Activated T-cell treated with anti-CD3 and anti-CD28 coated beads, Interleukin-2, amount 50 U/mL, for 72 hours (primary cell): Measurements from ENCODE around the gene MYBBP1A. TPM values are rescaled to one million over a fixed set of nuclear protein-coding genes. Genes with fewer than 3 reads are reported as not detected.

Experiments used
- ATAC-seq, 2 donors: fragments of 150-1000 bp; cut with Tn5 transposase; replicated peaks in 1 of 2; 2 replicates each; pipeline ENCODE4 v1.10.0; 2021; ENCODE audit warnings: moderate library complexity in 2 of 2, mild to moderate bottlenecking in 1 of 2
- DNase-seq, 2 donors: peaks; one replicate each; pipeline ENCODE4 v3.0.0; 2021 to 2022; ENCODE audit warnings: mixed read lengths in 1 of 2
- H3K27ac Mint-ChIP-seq: one replicate; pipeline ENCODE4 v1.8.0; 2022; ENCODE audit warnings: mild to moderate bottlenecking, moderate library complexity, mixed read lengths
- H3K27me3 Mint-ChIP-seq: one replicate; pipeline ENCODE4 v1.8.0; 2022; ENCODE audit warnings: low read depth, mixed read lengths
- H3K36me3 Mint-ChIP-seq, 2 donors: one replicate each; pipeline ENCODE4 v1.8.0; 2022; ENCODE audit warnings: mixed read lengths in 2 of 2, mild to moderate bottlenecking in 1 of 2; ENCODE audit not compliant: insufficient read depth in 2 of 2
- H3K4me1 Mint-ChIP-seq: one replicate; pipeline ENCODE4 v1.8.0; 2022; ENCODE audit warnings: low read depth, mixed read lengths
- H3K4me3 Mint-ChIP-seq, 2 donors: one replicate each; pipeline ENCODE4 v1.8.0; 2022; ENCODE audit warnings: mild to moderate bottlenecking in 2 of 2, mixed read lengths in 2 of 2, moderate library complexity in 2 of 2
- H3K9me3 Mint-ChIP-seq, 2 donors: one replicate each; pipeline ENCODE4 v1.8.0; 2022; ENCODE audit warnings: mixed read lengths in 2 of 2
- total RNA-seq, 2 donors: library from RNA; stranded (reverse); gene quantifications; one replicate each; pipeline ENCODE4 v1.2.3, GENCODE V29; 2022

MYBBP1A gene
- total RNA-seq, 2 donors from 2014 or later, result 44.5 to 55.7 TPM

- H3K4me1 Mint-ChIP-seq, result no peaks in the 10 kb centered on the region
- H3K4me3 Mint-ChIP-seq, result no peak overlapping the region
- no peak for DNase-seq
- no peak overlapping the region for H3K27ac Mint-ChIP-seq
- ATAC-seq, result peak in 1 of 2 donors; percentile 13
- no peaks in the 10 kb centered on the region for H3K9me3 Mint-ChIP-seq
- H3K27me3 Mint-ChIP-seq, result peaks cover 7% of the 10 kb centered on the region
- no peaks in the 10 kb centered on the region for H3K36me3 Mint-ChIP-seq
Measured at GRCh38 chr17:4532860-4533522, 22.2 kb downstream of the MYBBP1A start.

- Mint-ChIP-seq H3K27ac (no peak overlapping the region), H3K4me1 (no peaks in the 10 kb centered on the region), H3K27me3 (peaks cover 7% of the 10 kb centered on the region), H3K9me3 (no peaks in the 10 kb centered on the region), H3K4me3 (no peak overlapping the region), H3K36me3 (no peaks in the 10 kb centered on the region)
- no peak for ATAC-seq
- no peak for DNase-seq
Measured at GRCh38 chr17:4531988-4532736, 23.0 kb downstream of the MYBBP1A start.

- Mint-ChIP-seq H3K27ac (no peak overlapping the region), H3K4me1 (no peaks in the 10 kb centered on the region), H3K36me3 (no peaks in the 10 kb centered on the region), H3K27me3 (peaks cover 7% of the 10 kb centered on the region), H3K4me3 (no peak overlapping the region), H3K9me3 (no peaks in the 10 kb centered on the region)
- DNase-seq, result no peak
- ATAC-seq, result peak in 1 of 2 donors; percentile 15
Measured at GRCh38 chr17:4530799-4531730, 24.1 kb downstream of the MYBBP1A start.

- Mint-ChIP-seq H3K36me3 (no peaks in the 10 kb centered on the region), H3K9me3 (no peaks in the 10 kb centered on the region), H3K4me1 (no peaks in the 10 kb centered on the region), H3K27ac (no peak overlapping the region), H3K27me3 (peaks cover 7% of the 10 kb centered on the region), H3K4me3 (no peak overlapping the region)
- ATAC-seq (no peak), DNase-seq (no peak)
Measured at GRCh38 chr17:4529533-4530152, 25.5 kb downstream of the MYBBP1A start.

GRCh38 chr17:4527566-4528125 lies 27.5 kb downstream of the MYBBP1A start:
- no peak overlapping the region for H3K4me3 Mint-ChIP-seq
- no peak overlapping the region for H3K27ac Mint-ChIP-seq
- H3K9me3 Mint-ChIP-seq, result no peaks in the 10 kb centered on the region
- H3K4me1 Mint-ChIP-seq, result no peaks in the 10 kb centered on the region
- peaks cover 7% of the 10 kb centered on the region for H3K27me3 Mint-ChIP-seq
- DNase-seq, result no peak
- no peaks in the 10 kb centered on the region for H3K36me3 Mint-ChIP-seq
- no peak for ATAC-seq

- Mint-ChIP-seq H3K27me3 (peaks cover 5% of the 10 kb centered on the region), H3K27ac (no peak overlapping the region), H3K4me1 (no peaks in the 10 kb centered on the region), H3K9me3 (no peaks in the 10 kb centered on the region), H3K4me3 (no peak overlapping the region), H3K36me3 (no peaks in the 10 kb centered on the region)
- no peak for ATAC-seq
- DNase-seq, result no peak
Measured at GRCh38 chr17:4527134-4527533, 28.1 kb downstream of the MYBBP1A start.

- H3K4me3 Mint-ChIP-seq, result no peak overlapping the region
- no peaks in the 10 kb centered on the region for H3K27me3 Mint-ChIP-seq
- DNase-seq, result no peak
- H3K27ac Mint-ChIP-seq, result no peak overlapping the region
- no peaks in the 10 kb centered on the region for H3K36me3 Mint-ChIP-seq
- no peaks in the 10 kb centered on the region for H3K9me3 Mint-ChIP-seq
- H3K4me1 Mint-ChIP-seq, result no peaks in the 10 kb centered on the region
- ATAC-seq, result no peak
Measured at GRCh38 chr17:4525691-4526397, 29.3 kb downstream of the MYBBP1A start.

GRCh38 chr17:4523946-4524345 lies 31.2 kb downstream of the MYBBP1A start:
- no peak overlapping the region for H3K27ac Mint-ChIP-seq
- no peaks in the 10 kb centered on the region for H3K27me3 Mint-ChIP-seq
- H3K4me3 Mint-ChIP-seq, result no peak overlapping the region
- DNase-seq, result no peak
- no peaks in the 10 kb centered on the region for H3K4me1 Mint-ChIP-seq
- no peak for ATAC-seq
- no peaks in the 10 kb centered on the region for H3K36me3 Mint-ChIP-seq
- H3K9me3 Mint-ChIP-seq, result no peaks in the 10 kb centered on the region

- DNase-seq (no peak), ATAC-seq (no peak)
- Mint-ChIP-seq H3K9me3 (no peaks in the 10 kb centered on the region), H3K4me1 (no peaks in the 10 kb centered on the region), H3K4me3 (no peak overlapping the region), H3K27ac (no peak overlapping the region), H3K36me3 (no peaks in the 10 kb centered on the region), H3K27me3 (no peaks in the 10 kb centered on the region)
Measured at GRCh38 chr17:4522661-4523060, 32.5 kb downstream of the MYBBP1A start.

- H3K9me3 Mint-ChIP-seq, result no peaks in the 10 kb centered on the region
- ATAC-seq (no peak), DNase-seq (no peak)
- H3K27me3 Mint-ChIP-seq, result no peaks in the 10 kb centered on the region
- H3K27ac Mint-ChIP-seq, result no peak overlapping the region
- no peaks in the 10 kb centered on the region for H3K4me1 Mint-ChIP-seq
- no peaks in the 10 kb centered on the region for H3K36me3 Mint-ChIP-seq
- no peak overlapping the region for H3K4me3 Mint-ChIP-seq
Measured at GRCh38 chr17:4520894-4521600, 34.1 kb downstream of the MYBBP1A start.

- no peak for ATAC-seq
- no peak for DNase-seq
- no peak overlapping the region for H3K27ac Mint-ChIP-seq
- no peaks in the 10 kb centered on the region for H3K36me3 Mint-ChIP-seq
- no peaks in the 10 kb centered on the region for H3K9me3 Mint-ChIP-seq
- no peaks in the 10 kb centered on the region for H3K27me3 Mint-ChIP-seq
- H3K4me3 Mint-ChIP-seq, result no peak overlapping the region
- H3K4me1 Mint-ChIP-seq, result no peaks in the 10 kb centered on the region
Measured at GRCh38 chr17:4520060-4520893, 34.9 kb downstream of the MYBBP1A start.
